GM18505 (cell line): ENCODE data around the gene KCNAB2.

Experiments
- ATAC-seq: cut with Tn5 transposase; IDR thresholded peaks from one replicate; pipeline ENCODE4 v1.9.1; 2021; ENCODE audit not compliant: unreplicated experiment
- POLR2A ChIP-seq: IDR thresholded peaks from 4 replicates; pipeline ENCODE4 v1.6.1; 2011; ENCODE audit warnings: borderline replicate concordance; ENCODE audit not compliant: insufficient read depth, insufficient read length; ENCODE audit errors: extremely low read depth

The KCNAB2 gene

DNA sequence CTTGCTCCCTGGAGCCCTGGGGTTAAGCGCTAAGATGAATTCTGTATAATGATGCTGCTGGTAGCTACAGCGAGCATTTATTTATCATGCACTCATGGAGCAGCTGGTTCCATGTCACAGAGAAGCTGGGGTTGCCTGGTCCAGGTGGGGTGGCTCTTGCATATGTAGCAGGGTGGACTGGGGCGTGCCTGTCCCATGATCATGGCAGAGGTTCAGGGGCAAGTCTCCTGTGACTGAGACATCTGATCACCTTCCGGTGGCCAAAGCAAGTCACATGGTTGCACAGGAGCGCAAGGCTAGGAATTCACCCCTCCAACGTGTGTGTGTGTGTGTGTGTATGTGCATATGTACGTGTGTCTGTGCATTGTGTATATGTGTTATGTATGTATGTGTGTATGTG is 15.6 kb upstream of the KCNAB2 start:
- TF ChIP-seq POLR2A = no peak
- ATAC-seq = no peak

DNA sequence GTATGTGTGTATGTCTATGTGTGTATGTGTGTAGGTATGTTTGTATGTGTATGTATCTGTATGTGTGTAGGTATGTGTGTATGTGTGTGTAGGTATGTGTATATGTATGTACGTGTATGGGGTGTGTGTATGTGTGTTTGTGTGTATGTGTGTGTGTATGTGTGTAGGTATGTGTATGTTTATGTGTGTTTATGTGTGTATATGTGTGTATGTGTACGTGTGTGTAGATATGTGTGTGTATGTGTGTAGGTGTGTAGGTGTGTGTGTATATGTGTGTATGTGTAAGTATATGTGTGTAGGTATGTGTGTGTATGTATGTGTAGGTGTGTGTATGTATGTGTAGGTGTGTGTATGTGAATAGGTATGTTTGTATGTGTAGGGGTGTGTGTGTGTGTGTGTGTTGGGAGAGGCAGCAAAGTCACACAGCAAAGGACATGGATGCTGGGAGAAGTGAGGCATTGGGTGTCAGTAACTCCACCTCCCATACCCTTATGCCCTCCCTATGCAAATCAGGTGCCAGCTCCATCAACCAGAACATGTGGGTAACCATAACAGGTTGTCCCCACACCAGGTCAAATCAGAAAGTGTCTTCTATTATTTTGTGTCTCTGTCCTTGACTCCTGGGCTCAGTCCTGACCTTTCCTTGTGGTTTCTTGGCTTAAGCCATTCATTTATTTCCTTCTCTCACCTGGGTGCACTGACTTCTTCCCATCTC is 15.0 kb upstream of the KCNAB2 start:
- no peak for ATAC-seq

DNA sequence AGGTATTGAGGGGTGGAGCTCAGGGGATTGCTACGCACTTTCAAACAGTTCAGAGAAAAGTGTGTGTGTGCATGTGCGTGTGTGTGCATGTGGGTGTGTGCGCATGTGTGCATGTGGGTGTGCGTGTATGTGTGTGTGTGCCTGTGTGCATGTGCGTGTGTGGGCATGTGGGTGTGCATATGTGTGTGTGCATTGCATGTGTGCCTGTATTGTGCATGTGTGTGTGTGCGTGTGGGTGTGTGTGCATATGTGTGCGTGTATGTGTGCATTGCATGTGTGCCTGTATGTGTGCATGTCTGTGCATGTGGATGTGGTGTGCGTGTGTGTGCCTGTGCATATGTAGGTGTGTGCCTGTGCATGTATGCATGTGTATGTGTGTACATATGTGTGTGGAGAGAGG is 12.6 kb upstream of the KCNAB2 start:
- TF ChIP-seq POLR2A = no peak
- no peak for ATAC-seq

More for the DNA sequence above, 15.0 kb upstream of the KCNAB2 start:
- TF ChIP-seq POLR2A = no peak

DNA sequence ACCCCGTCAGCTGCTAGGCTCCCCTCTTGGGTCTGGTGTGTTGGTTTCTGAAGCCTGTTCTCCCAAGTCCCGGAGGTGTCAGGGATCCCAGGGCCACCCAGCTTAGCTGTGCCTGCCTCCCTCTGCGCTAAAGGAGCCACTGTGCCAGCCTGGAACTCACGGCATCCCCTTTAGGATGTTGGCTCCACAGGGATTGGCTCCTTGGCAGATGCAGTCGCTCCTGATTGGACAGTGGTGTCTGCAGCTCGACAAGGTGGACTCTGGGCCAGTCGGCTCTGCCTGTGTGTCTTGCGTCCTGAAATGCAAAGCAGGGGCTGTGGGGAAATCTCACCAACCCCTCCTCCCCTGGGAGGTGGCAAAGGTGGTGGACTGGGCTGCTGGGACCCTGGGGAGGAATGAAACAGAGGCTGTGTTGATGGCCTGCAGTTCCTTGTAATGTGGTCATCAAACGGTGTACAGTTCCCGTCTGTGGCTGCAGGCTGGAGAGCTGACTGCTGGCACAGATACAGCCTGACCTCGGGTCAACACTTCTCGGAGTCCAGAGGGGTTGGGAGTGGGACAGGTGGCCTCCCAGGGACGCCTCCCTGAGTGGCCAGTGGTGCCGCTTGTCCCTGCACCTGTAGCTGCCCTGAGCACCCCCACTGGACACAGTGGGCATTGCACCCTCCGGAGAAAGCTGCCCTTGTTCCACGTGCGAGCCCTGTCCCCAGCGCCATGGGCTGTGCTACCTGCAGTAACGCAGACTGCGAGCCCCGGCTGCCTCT is 11.5 kb upstream of the KCNAB2 start:
- no peak for TF ChIP-seq POLR2A
- no peak for ATAC-seq

DNA sequence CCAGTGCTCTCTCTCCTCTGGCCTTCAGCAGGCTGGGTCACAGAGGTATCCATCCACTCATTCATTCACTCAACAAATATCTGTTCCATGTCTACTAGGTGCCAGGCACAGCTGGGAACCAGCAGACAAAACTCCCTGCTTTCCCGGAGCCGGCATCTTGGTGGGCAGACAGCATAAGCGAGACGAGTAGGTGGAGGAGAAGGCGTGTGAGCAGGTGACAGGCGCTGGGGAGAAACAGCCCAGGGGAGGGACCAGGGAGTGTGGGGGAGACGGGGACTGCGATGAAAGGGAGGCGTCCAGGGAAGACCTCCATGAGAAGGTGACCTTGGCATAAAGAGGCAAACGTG is 11.0 kb upstream of the KCNAB2 start:
- no peak for ATAC-seq
- no peak for TF ChIP-seq POLR2A

DNA sequence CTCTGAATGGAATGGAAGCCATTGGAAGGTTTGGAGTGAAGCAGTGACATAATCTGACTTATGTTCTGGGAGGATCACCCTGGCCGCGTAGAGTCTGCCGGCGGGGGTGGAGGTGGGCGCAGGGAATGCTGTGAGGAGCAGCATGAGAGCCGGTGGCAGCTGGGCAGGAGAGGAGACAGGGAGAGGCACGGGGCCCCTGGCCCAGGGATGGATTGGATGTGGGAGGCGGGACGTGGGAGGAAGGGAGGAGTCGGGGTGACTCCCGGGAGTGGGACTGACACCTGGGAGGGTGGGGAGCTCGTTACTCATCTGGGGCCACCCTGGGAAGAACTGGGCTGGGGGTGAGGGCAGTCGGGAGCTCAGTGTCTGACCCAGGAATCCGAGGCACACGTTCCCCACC is 10.4 kb upstream of the KCNAB2 start:
- TF ChIP-seq POLR2A = no peak
- no peak for ATAC-seq

DNA sequence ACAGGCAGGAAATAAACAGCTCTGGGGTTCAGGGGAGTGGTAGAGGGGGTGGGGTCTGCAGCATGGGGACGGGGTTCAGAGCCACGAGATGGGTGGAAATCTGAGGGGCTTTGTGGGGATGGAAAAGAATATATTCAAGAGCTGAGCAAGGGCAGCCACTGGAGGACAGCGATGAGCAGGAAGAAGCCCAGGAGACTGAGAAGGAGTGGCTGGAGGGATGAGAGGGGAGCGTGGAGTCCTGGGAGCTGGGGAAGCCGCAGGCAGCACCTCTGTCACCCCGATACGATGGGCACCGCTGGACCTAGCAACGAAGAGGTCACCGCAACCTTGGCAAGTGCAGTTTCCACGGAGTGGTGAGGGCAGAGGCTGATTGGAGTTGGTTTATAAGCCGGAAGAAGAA is 10.0 kb upstream of the KCNAB2 start:
- TF ChIP-seq POLR2A = no peak
- no peak for ATAC-seq

DNA sequence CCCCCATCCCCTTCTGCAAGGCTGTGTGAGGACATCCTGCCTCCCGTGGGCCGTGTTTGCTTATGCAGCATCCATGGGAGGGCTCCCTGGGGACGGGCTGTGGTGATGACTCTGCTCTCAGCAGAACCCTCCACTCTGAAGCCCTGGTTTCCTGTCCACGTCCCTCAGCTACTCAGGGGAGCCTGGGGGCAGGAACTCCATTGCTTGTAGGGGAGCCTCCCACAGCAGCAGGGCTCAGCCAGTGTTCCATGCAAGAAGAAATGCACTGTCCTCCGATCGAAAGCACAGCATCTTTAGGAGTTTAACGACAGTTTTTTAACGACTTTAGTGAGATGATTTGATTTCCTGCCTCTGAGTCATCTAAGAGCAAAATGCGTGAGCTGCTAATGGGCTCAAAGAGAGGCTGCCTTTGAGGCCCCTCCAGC is 8.3 kb upstream of the KCNAB2 start:
- no peak for TF ChIP-seq POLR2A
- ATAC-seq = no peak

DNA sequence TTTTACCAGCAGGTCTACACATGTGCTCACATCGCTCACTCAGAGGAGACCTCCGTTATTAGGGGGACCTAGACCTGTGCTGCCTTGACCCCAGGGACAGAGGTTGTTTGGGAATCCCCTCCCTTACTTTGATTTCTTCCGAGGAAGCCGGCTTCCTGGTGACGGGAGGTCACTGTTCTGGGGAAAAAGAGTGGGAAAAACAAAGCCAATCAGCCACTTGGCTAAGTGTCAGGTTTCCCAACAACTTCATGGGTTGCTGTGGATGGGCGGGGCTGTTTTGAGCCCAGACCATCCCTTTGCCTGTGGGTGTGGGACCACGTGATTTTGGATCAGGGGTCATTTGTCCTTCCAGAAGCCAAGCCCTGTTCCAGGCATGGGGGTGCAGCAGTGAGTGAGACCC is 7.1 kb upstream of the KCNAB2 start:
- ATAC-seq = no peak
- no peak for TF ChIP-seq POLR2A

DNA sequence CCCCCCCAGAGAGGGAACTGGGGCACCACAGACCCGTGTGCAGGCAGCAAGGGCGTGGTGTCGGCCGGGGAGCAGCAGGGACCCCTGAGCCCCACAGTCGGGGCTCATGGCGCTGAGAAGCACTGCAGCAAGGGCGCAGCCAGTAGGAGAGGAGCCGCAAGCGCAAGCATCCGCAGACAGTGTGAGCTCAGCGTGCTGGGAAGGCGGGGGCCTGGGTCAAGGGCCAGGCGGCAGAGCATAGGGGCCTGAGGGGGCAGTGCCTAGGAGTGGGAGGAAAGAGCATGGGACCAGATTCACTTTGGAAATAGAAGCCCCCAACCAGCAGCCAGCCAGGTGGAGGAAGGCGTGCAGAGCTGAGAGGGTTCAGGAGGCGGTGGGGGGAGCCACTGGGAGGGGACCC is 6.7 kb upstream of the KCNAB2 start:
- no peak for ATAC-seq

DNA sequence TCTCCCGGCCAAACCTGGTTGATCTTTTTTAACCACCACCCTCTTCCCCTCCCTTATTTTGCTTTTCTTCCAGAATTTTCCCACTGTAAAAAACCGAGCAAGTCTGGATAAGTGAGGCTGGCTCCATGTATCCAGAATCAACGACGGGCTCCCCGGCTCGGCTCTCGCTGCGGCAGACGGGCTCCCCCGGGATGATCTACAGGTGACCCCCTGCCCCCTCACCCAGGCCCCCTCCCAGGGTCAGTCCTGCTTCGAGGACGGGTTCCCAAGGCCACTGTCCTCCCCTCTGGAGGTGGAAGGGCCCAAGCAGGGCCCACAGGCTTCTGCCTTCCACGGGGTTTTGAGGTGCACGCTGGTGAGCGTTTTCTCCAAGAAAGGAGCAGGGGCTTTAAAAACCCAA is 5.2 kb upstream of the KCNAB2 start:
- no peak for ATAC-seq
- TF ChIP-seq POLR2A = no peak

More for the DNA sequence above, 6.7 kb upstream of the KCNAB2 start:
- TF ChIP-seq POLR2A = no peak

DNA sequence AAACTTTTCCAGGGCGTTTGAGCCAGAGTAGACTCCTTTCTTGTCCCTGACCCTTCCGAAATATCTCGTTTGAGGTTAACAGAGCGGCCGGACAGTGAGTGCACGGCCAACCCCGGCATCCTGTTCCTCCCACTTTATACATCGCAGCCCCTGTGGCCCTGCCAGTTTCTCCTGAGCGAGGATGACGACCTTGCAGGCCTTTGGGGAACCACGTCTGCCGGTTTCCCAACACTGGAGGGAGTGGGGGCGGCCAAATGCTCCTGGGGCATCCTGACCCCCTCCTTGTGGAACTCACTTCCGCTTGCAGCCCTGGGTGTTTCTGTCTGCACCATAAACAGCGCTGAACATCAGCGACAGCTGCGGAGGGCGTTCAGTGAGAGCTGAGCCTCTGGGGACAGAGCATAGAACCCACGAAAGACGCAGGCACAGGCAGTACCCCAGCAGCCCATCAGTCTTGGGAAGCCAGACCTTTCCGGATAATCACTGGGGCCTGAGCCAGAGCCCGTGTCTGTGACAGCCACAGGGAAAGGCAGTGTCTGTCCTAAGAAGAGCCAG is 4.8 kb upstream of the KCNAB2 start:
- ATAC-seq = no peak
- TF ChIP-seq POLR2A = no peak

DNA sequence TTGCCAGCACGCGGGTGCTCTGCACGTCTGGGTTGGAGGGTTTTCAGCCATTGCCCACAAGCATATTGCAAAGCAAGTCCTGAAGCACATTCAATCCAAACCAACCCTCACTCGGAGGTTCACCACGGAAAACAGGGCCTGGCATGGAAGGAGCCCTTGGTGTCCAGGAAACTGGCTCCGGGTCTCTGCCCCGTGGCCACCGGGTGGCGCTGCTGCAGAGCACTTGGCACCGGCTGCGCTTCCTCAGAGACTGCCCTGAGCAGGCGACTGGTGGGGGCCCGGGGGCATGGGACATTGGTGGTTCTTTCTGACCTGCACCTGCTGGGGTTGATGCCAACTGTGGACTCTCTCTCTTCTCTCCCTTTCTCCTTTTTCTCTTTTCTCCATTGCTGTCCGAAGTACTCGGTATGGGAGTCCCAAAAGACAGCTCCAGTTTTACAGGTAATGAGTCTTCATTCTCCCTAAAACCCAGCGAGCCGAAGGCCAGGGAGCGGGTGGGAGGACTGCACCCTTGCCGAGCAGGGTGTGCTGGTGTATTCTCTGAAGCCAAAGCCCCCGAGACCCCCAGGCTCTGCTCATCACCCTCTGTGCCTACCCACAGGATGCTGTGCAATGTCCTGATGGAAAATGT is 4.1 kb upstream of the KCNAB2 start:
- no peak for TF ChIP-seq POLR2A
- no peak for ATAC-seq
